CD14-positive monocyte (primary cell): Measurements from ENCODE around the gene FANCL. TPM values are rescaled to one million over a fixed set of nuclear protein-coding genes. Genes with fewer than 3 reads are reported as not detected.

ENCODE experiments used
- DNase-seq, 3 donors: peaks; one replicate each; pipeline ENCODE4 v3.0.0-alpha.2; 2011 to 2022
- H2AFZ ChIP-seq: 2 replicates; pipeline ENCODE4 v1.6.0; 2012; ENCODE audit warnings: mild to moderate bottlenecking, low read depth, low read length, inconsistent platforms; ENCODE audit not compliant: insufficient read depth, poor library complexity, severe bottlenecking
- H3K27ac ChIP-seq, 2 donors: 1 replicate in 1 of 2; 2 replicates in 1 of 2; pipeline ENCODE4 v1.5.1; 2012 to 2013; ENCODE audit warnings: low read length in 2 of 2, control low read depth in 1 of 2, inconsistent platforms in 1 of 2, low read depth in 1 of 2, mild to moderate bottlenecking in 1 of 2
- H3K27me3 ChIP-seq, 2 donors: one replicate each; pipeline versions ENCODE4 v1.6.0 to v1.6.1; 2011 to 2013; ENCODE audit warnings: low read length in 2 of 2; ENCODE audit not compliant: control insufficient read depth in 2 of 2, insufficient read depth in 2 of 2
- H3K36me3 ChIP-seq, 2 donors: replicated peaks in 1 of 2; 1 replicate in 1 of 2; 2 replicates in 1 of 2; pipeline versions ENCODE4 v1.5.1 to v1.6.1; 2012 to 2013; ENCODE audit warnings: low read length in 2 of 2, control low read depth in 1 of 2, inconsistent platforms in 1 of 2, mild to moderate bottlenecking in 1 of 2; ENCODE audit not compliant: insufficient read depth in 2 of 2, control insufficient read depth in 1 of 2
- H3K4me1 ChIP-seq, 2 donors: 1 replicate in 1 of 2; 2 replicates in 1 of 2; pipeline versions ENCODE4 v1.5.1 to v1.6.1; 2012 to 2013; ENCODE audit warnings: low read length in 2 of 2, control low read depth in 1 of 2, inconsistent platforms in 1 of 2, mild to moderate bottlenecking in 1 of 2, moderate library complexity in 1 of 2; ENCODE audit not compliant: insufficient read depth in 2 of 2, control insufficient read depth in 1 of 2
- H3K4me2 ChIP-seq: replicated peaks from 2 replicates; pipeline ENCODE3; 2012; ENCODE audit warnings: low read length, moderate library complexity, mild to moderate bottlenecking; ENCODE audit not compliant: poor library complexity, severe bottlenecking; ENCODE audit errors: extremely low read depth
- H3K4me3 ChIP-seq, 3 experiments: fragments of 200-600 bp in 1 of 3; sonication (generic) in 1 of 3; replicated peaks in 1 of 3; 1 replicate in 2 of 3; 2 replicates in 1 of 3; pipeline ENCODE4 v1.5.1; 2011 to 2013; ENCODE audit warnings: low read length in 3 of 3, mild to moderate bottlenecking in 3 of 3, control low read depth in 2 of 3, low read depth in 2 of 3, inconsistent platforms in 1 of 3, moderate library complexity in 1 of 3
- H3K79me2 ChIP-seq: 2 replicates; pipeline ENCODE4 v1.6.0; 2012; ENCODE audit warnings: mild to moderate bottlenecking, control low read depth, inconsistent platforms, low read length, moderate library complexity; ENCODE audit not compliant: insufficient read depth
- H3K9ac ChIP-seq: 2 replicates; pipeline ENCODE4 v1.6.0; 2017; ENCODE audit warnings: low read length, mild to moderate bottlenecking; ENCODE audit not compliant: insufficient read depth, poor library complexity, severe bottlenecking
- H3K9me3 ChIP-seq, 2 donors: replicated peaks in 1 of 2; 1 replicate in 1 of 2; 2 replicates in 1 of 2; pipeline versions ENCODE4 v1.5.1 to v1.6.1; 2012 to 2013; ENCODE audit warnings: low read length in 2 of 2, control low read depth in 1 of 2; ENCODE audit not compliant: control insufficient read depth in 1 of 2, insufficient read depth in 1 of 2
- H4K20me1 ChIP-seq: 2 replicates; pipeline ENCODE4 v1.6.0; 2012; ENCODE audit warnings: mild to moderate bottlenecking, low read length, control low read depth, moderate library complexity; ENCODE audit not compliant: insufficient read depth
- H3K27ac Mint-ChIP-seq, 7 donors: one replicate each; pipeline ENCODE4 v1.8.0; 2020; ENCODE audit warnings: mild to moderate bottlenecking in 7 of 7, mixed read lengths in 7 of 7, moderate library complexity in 6 of 7, inconsistent platforms in 2 of 7
- H3K27me3 Mint-ChIP-seq, 3 donors: one replicate each; pipeline ENCODE4 v1.8.0; 2021 to 2022; ENCODE audit warnings: low read depth in 3 of 3, mild to moderate bottlenecking in 3 of 3, mixed read lengths in 3 of 3, moderate library complexity in 3 of 3, inconsistent platforms in 1 of 3
- H3K36me3 Mint-ChIP-seq, 2 donors: one replicate each; pipeline ENCODE4 v1.8.0; 2020; ENCODE audit warnings: mixed read lengths in 2 of 2, inconsistent platforms in 1 of 2, mild to moderate bottlenecking in 1 of 2
- H3K4me1 Mint-ChIP-seq: one replicate; pipeline ENCODE4 v1.8.0; 2020; ENCODE audit warnings: mild to moderate bottlenecking, mixed read lengths
- H3K4me3 Mint-ChIP-seq, 2 donors: one replicate each; pipeline ENCODE4 v1.8.0; 2020; ENCODE audit warnings: mild to moderate bottlenecking in 2 of 2, mixed read lengths in 2 of 2, moderate library complexity in 1 of 2
- H3K9me3 Mint-ChIP-seq, 7 donors: one replicate each; pipeline ENCODE4 v1.8.0; 2020 to 2022; ENCODE audit warnings: mixed read lengths in 7 of 7, mild to moderate bottlenecking in 6 of 7, moderate library complexity in 6 of 7, inconsistent platforms in 2 of 7
- WGBS: methylation state at CpG from one replicate; pipeline ENCODE4 v1.1.5; 2013; ENCODE audit warnings: missing lambda C conversion rate; ENCODE audit not compliant: insufficient coverage; 5-methylcytosine and 5-hydroxymethylcytosine counted together
- intact Hi-C, 2 donors: fragments of 100-400 bp; cut with micrococcal nuclease; formaldehyde crosslinking; loops; one replicate each; pipeline versions ENCODE4 v1.15.0 to v1.15.1; 2023
- polyA plus RNA-seq, 3 donors: library from polyadenylated mRNA; depleted of rRNA in 1 of 3; unstranded in 2 of 3; stranded (reverse) in 1 of 3; fragments of 300-500 nt in 2 of 3; fragments of >200 nt in 1 of 3; fragmentation: Illumina TruSeq in 2 of 3; gene quantifications; 1 replicate in 2 of 3; 2 replicates in 1 of 3; pipeline ENCODE4 v1.2.3, GENCODE V29; 2012 to 2021
- TF ChIP-seq, protein P1 (sequence below): fragments of 200-600 bp; IDR thresholded peaks from one replicate; pipeline ENCODE4 v1.8.0; 2022; ENCODE audit warnings: antibody characterized with exemption, mild to moderate bottlenecking

Gene FANCL
- polyA plus RNA-seq, 3 donors = 2.2 to 2.6 (median 2.5) TPM

DNA sequence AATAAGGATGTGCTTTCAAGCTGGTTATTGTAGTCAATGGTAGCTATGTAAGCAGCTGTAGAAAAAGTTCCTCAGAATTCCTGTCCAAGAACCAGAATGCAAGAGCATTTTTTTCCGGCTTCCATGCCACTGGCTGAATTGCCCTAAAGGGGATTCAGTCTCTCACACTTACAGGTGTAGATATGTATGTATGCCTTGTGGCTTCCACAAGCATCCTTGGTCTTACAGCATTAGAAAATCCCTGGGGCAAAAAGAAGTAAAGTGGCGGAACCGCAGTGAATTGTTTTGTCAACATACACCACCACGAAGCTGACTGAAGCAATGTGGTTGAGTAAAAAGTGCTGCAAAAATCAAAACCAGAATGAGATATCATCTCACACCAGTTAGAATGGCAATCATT lies 54.6 kb downstream of the FANCL start:
- Mint-ChIP-seq H3K4me3 (no peak overlapping the region), H3K9me3 (peaks cover 0 to 6% (median 0%) of the 10 kb centered on the region in 7 donors), H3K27me3 (no peaks in the 10 kb centered on the region), H3K4me1 (no peaks in the 10 kb centered on the region), H3K27ac (no peak overlapping the region), H3K36me3 (peaks cover 13 to 19% of the 10 kb centered on the region in 2 donors)
- no peaks in the 10 kb centered on the region for H3K4me1 ChIP-seq
- no peak overlapping the region for H3K4me3 ChIP-seq
- no peaks in the 10 kb centered on the region for H3K79me2 ChIP-seq
- H3K27ac ChIP-seq = no peak overlapping the region
- TF ChIP-seq, protein P1, sequence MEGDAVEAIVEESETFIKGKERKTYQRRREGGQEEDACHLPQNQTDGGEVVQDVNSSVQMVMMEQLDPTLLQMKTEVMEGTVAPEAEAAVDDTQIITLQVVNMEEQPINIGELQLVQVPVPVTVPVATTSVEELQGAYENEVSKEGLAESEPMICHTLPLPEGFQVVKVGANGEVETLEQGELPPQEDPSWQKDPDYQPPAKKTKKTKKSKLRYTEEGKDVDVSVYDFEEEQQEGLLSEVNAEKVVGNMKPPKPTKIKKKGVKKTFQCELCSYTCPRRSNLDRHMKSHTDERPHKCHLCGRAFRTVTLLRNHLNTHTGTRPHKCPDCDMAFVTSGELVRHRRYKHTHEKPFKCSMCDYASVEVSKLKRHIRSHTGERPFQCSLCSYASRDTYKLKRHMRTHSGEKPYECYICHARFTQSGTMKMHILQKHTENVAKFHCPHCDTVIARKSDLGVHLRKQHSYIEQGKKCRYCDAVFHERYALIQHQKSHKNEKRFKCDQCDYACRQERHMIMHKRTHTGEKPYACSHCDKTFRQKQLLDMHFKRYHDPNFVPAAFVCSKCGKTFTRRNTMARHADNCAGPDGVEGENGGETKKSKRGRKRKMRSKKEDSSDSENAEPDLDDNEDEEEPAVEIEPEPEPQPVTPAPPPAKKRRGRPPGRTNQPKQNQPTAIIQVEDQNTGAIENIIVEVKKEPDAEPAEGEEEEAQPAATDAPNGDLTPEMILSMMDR = no peak
- H3K36me3 ChIP-seq = peaks cover 0 to 11% of the 10 kb centered on the region in 2 donors
- no CpG with 5 or more reads among the region's 4 CpGs for WGBS
- H3K27me3 ChIP-seq = no peaks in the 10 kb centered on the region
- H3K9me3 ChIP-seq = no peaks in the 10 kb centered on the region
- no peak for DNase-seq
- H3K9ac ChIP-seq = no peak overlapping the region
- no peaks in the 10 kb centered on the region for H4K20me1 ChIP-seq
- H3K4me2 ChIP-seq = no peak overlapping the region
- intact Hi-C loops = no loop called here
- H2AFZ ChIP-seq = no peak overlapping the region

DNA sequence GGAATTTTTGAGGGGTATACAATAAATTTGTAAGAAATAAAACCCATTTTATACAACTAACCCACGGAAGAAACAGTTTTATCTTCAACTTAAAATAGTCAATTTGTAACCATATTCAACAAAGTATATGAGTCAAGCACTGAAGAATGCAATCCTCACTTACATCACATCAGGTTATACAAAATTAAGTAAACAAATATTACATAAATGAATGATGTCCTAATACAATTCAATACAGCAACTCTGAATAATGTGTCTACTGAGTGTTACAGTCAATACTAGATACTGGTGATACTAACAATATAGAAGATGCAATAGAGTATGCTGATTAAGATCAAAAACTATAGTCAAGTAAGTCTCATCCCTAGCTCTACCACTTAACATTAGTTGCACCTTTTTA lies 58.6 kb downstream of the FANCL start:
- no peak overlapping the region for H3K4me3 Mint-ChIP-seq
- Histone ChIP-seq H3K9me3 (no peaks in the 10 kb centered on the region), H3K4me3 (no peak overlapping the region), H3K4me2 (no peak overlapping the region), H4K20me1 (no peaks in the 10 kb centered on the region), H3K36me3 (no peaks in the 10 kb centered on the region), H2AFZ (no peak overlapping the region), H3K4me1 (no peaks in the 10 kb centered on the region), H3K27ac (no peak overlapping the region), H3K27me3 (no peaks in the 10 kb centered on the region), H3K79me2 (no peaks in the 10 kb centered on the region), H3K9ac (no peak overlapping the region)
- H3K4me1 Mint-ChIP-seq = no peaks in the 10 kb centered on the region
- no peak for DNase-seq
- intact Hi-C loops = no loop called here
- H3K27ac Mint-ChIP-seq = no peak overlapping the region
- H3K9me3 Mint-ChIP-seq = peaks cover 2 to 7% (median 6%) of the 10 kb centered on the region in 7 donors
- H3K36me3 Mint-ChIP-seq = peaks cover 12 to 13% of the 10 kb centered on the region in 2 donors
- no CpG with 5 or more reads among the region's 1 CpG for WGBS
- no peaks in the 10 kb centered on the region for H3K27me3 Mint-ChIP-seq
- TF ChIP-seq, protein P1 = no peak
